HG02678 (cell line): ENCODE results near the gene KCNT2.
"Not testable (repeated sequence)": the region's sequence is repeated elsewhere in the genome, so short reads cannot be mapped to it uniquely, and the experiment has no call there.

ENCODE experiments used
- ATAC-seq: cut with Tn5 transposase; IDR thresholded peaks from one replicate; pipeline ENCODE4 v1.9.1; 2021; ENCODE audit warnings: mild to moderate bottlenecking, moderate library complexity; ENCODE audit not compliant: unreplicated experiment

KCNT2 gene

GRCh38 chr1:196608390-196609369 lies at the start of gene KCNT2:
Gene KCNT2, minus strand, starts transcription at chr1:196608440. Its CDS starts 131 bp downstream, at chr1:196608309.
- peak; percentile 47 for ATAC-seq

GRCh38 chr1:196655494-196655893 lies 47.3 kb upstream of the KCNT2 start:
- no peak for ATAC-seq

DNA sequence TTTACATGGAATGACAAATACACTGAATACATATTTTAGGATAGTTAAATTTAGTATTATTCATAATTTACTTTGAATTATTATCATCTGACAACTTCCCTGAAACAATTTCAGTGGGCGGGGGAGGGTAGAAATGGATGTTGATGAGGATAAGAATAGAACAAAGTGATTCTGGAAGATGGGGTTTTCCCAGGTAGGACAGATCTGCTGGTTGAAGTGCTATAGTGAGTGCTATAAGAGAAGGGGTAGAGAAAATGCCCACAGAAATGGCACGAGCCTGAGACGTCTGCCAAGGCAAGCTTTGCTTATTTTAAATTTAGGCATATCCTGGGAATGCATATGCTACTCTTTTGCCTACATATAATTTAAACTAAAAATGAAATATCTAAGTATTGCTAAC lies 46.8 kb upstream of the KCNT2 start:
- no peak for ATAC-seq

DNA sequence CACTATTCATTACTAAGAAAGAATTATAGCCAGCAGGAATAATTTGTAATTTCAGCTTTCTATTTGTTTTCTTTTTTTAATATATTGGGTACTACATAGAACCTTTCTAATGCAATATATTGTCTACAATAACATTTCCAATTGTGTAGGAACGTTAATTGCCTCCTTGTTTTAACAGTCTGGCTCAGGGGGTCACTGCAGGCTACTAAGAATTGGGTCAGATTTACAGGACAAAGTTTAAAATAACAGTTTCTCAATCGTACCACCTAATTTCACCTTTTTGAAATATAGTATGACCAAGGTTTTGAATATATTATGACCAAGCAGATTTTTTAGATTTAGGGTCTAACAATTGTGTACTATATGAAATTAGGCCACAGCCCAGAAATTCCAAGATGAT lies 46.0 kb upstream of the KCNT2 start:
- ATAC-seq = no peak

DNA sequence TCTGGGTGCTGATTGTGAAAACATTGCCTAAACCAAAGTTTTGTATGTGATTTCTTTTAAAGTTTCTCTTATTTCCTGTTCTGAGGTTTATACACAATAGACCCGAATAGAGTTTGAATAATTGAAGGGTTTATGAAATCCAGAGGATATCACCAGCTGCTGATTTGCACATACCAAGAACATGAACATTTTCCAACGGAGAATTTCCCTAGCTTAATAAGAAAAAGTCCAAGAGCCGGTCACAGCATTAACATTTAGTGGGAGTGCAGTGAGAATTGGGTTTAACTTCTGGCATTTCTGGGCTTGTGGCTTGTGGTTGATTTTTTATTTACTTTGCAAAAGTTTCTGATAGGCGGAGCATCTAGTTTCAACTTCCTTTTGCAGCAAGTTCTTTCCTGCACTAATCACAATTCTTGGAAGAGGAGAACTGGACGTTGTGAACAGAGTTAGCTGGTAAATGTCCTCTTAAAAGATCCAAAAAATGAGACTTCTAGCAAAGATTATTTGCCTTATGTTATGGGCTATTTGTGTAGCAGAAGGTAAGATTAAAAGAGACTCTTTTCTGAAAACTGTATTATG lies 43.5 kb upstream of the KCNT2 start, which contains the start of gene CFH:
CFH (plus strand) TSS at position 407 of the 579 bp plus-strand sequence; CDS start at position 482, 75 bp downstream.
- ATAC-seq = no peak

GRCh38 chr1:196651079-196651478 lies 42.8 kb upstream of the KCNT2 start:
- no peak for ATAC-seq

- no peak for ATAC-seq
Measured at GRCh38 chr1:196650403-196650802, 42.2 kb upstream of the KCNT2 start.

GRCh38 chr1:196649990-196650389 lies 41.8 kb upstream of the KCNT2 start:
- no peak for ATAC-seq

DNA sequence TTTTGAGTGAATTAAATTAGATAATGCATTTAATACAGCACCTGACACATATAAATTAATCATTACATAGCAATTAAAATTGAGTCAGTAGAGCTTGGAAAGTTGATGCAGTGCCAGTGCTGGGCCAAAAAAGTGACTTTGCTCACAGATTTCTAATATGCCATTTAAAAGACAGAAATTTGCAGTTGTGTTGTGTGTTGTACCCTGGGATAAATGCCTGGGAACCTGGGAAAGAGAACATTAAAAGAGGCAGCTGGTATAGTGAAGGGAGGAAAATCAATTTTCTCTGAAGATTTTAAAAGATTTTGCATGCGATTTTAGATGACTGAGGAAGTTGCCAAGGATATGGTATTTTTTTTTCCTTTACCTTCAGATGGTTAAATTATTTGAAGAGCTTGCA lies 32.7 kb upstream of the KCNT2 start:
- ATAC-seq = no peak

GRCh38 chr1:196639291-196639690 lies 31.1 kb upstream of the KCNT2 start:
- not testable (repeated sequence) for ATAC-seq

DNA sequence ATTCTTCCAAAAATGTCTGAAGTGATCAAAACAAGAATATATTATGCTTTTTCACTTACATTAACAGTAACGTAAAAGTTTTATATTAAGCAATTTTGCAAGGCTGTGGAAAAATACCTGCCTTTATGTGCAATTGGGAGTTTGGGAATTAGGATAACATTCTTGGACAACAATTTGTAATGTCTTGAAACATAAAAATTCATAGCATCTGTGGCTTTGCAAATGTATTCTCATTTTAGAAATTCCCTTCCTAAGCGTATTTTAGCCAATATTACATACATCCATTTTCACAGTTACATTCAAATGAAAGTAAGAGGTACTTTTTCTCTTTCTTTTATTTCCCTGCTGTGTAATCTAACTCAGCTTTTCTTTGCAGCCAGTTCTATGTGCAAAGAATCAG lies 30.2 kb upstream of the KCNT2 start:
- no peak for ATAC-seq

DNA sequence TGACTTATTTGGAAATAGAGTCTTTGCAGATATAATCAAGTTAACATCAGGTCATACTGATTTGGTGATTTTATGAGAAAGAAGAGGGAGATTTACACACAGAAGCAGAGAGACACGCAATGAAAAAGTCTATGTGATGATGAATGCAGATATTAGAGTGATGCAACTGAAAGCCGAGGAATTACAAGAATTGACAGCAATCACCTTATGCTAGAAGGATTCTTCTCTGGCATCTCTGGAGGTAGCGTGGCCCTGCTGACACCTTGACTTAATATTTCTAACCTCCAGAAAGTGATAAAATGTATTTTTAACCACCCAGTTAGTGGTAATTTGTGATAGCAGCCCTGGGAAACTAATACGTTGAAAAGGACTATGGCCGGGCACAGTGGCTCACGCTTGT lies 29.4 kb upstream of the KCNT2 start:
- ATAC-seq = no peak

DNA sequence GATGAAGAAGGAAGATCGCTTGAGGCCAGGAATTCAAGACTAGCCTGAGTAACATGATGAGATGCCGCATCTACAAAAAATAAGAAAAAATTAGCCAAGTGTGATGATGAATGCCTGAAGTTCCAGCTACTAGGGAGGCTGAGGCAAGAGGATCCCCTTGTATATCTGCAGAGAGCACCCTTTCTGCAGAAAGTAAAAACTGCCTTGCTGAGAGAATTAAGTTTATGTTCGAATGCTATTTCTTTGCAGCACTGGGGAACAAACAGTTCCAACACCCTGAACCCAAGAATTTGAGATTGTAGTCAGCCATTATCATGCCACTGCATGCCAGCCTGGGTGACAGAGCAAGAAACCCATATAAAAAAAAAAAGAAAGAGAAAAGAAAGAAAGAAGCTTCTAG lies 20.6 kb upstream of the KCNT2 start:
- ATAC-seq = no peak

GRCh38 chr1:196623079-196623478 lies 14.8 kb upstream of the KCNT2 start:
- ATAC-seq = no peak

DNA sequence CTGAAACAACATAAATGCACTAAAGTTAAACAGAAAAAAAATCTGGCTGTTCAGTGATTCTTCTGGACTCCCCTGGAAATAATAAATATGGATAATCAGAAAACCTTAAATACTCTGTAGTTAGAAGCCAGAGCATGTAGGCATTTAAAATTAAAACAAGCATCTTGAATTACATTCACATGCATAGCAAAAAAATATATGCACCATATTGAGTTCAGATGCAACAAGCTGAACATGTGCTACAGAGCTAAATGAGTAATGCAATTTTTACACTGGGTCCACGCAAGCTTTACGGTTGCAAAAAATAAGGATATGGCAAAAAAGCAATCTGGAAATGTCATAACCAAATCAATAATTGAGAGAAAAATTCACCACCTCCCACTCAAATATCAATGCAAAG lies 11.5 kb upstream of the KCNT2 start:
- ATAC-seq = no peak

- ATAC-seq = no peak
Measured at GRCh38 chr1:196611873-196612272, 3.6 kb upstream of the KCNT2 start.

DNA sequence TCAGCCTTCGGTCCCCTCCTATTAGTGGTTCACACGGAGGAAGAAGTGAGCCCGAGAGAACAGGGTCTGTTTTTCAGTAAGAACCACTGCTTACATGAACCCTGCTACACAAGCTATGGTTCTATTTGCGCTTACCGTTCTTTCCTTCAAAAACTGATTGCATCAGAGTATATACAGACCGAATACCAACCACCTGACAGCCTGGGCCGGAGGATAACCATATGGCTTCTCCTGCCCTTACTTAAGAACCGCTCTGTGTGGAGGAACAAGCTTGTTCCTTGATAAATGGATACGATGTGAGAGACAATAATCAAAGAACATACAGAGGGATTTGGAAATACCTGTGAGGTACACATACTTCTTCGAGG lies 1.1 kb upstream of the KCNT2 start:
- no peak for ATAC-seq

- no peak for ATAC-seq
Measured at GRCh38 chr1:196607981-196608380, 259 bp downstream of the KCNT2 start.

GRCh38 chr1:196603651-196604050 lies 4.6 kb downstream of the KCNT2 start:
- no peak for ATAC-seq

DNA sequence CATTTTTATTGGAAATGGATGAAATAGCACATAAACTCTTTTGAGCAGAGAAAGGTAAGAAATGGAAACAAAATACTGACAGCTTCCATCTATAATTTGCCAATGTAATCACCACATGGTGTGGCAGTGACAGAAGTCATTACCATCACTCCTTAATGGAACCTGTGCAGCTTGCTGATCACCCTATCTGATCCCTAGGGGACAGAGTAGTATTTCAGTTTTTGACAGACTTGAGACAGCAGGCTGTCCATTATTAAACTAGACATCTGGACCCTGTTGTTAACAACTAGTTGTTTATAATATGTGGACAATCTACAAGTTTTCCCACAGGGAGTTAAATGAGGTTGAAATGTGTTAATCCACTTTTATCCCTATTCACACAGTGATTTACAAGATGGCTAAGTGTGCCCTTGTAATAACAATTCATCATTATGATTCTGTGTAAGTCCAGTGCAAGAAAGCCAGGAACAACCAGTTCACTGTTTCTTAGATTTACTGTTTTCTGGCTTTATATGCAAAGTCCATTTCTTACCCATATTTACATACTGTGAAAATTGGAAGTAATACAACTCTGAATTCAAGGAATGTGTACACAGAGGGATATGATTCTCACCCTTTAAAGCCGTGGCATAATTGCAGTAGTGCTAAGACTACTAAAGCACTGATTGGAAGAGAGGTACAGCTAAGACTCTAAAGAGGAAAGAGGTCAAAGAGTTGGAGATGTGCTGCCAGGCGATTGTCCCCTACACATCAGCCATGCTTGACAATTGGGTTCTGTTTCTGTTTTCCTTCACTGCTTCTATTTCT lies 9.1 kb downstream of the KCNT2 start:
- no peak for ATAC-seq

- no peak for ATAC-seq
Measured at GRCh38 chr1:196594700-196595099, 13.5 kb downstream of the KCNT2 start.
